RWPE1 (cell line): ENCODE data around the gene SGK1.
"Not testable (repeated sequence)": the region's sequence is repeated elsewhere in the genome, so short reads cannot be mapped to it uniquely, and the experiment has no call there.

Experiments used
- CTCF ChIA-PET: fragments of 350-600 bp; sonication (Branson Sonifier 250); formaldehyde crosslinking; extraction: SDS; loops from one replicate; lab custom pipeline; 2021; lab: Yijun Ruan, JAX
- POLR2A ChIA-PET: fragments of 400-600 bp; formaldehyde crosslinking; extraction: SDS; loops from one replicate; lab custom pipeline; 2020; ENCODE audit warnings: antibody characterized with exemption; ENCODE audit not compliant: low non-redundant PET; lab: Yijun Ruan, JAX
- DNase-seq: peaks from one replicate; pipeline ENCODE4 v3.0.0; 2012; ENCODE audit warnings: low spot score
- H3K27ac ChIP-seq: fragments of 450-650 bp; 2 replicates; pipeline ENCODE4 v1.5.1; 2017
- TF ChIP-seq, protein P1 (sequence below): fragments of 450-650 bp; conservative IDR thresholded peaks from 2 replicates; pipeline ENCODE4 v1.5.1; 2017; ENCODE audit warnings: low read depth, mild to moderate bottlenecking

The SGK1 gene

DNA sequence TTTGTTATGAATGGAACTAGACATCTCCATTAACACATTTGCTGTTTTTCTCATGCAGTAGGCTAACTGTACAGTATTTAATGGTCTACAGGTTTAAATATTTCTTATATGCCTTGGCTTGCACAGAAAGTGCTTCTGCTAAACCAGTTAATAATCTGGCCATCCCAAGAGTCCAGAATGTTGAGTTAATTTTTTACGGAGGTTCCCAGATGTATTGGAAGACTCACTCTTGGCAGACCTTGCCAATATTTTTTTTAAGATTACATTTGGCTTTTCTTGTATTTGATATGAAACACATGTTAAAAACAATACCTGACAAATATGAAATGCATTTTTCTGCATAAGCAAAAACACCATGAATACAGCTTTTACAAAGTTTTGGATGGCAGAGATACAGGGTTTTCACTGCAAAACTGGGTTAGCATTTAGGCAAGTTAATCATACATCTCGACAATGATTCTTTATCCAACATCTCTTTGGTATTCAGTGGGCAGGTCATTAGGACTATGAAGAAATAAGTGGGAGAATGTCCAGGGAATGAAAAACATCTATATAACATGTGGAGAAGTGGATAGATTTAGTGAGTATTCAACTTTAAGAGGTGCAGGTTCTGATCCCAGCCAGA lies 94.0 kb downstream of the SGK1 start:
- no peak for DNase-seq
- CTCF ChIA-PET: interaction anchor here (0.6 kb wide), 1 partner anchor 394 kb away, joined by 6 read pairs; no protein-coding TSS in a partner anchor
- POLR2A ChIA-PET: no interaction called here
- H3K27ac ChIP-seq: no peak overlapping the region
- TF ChIP-seq, protein P1, sequence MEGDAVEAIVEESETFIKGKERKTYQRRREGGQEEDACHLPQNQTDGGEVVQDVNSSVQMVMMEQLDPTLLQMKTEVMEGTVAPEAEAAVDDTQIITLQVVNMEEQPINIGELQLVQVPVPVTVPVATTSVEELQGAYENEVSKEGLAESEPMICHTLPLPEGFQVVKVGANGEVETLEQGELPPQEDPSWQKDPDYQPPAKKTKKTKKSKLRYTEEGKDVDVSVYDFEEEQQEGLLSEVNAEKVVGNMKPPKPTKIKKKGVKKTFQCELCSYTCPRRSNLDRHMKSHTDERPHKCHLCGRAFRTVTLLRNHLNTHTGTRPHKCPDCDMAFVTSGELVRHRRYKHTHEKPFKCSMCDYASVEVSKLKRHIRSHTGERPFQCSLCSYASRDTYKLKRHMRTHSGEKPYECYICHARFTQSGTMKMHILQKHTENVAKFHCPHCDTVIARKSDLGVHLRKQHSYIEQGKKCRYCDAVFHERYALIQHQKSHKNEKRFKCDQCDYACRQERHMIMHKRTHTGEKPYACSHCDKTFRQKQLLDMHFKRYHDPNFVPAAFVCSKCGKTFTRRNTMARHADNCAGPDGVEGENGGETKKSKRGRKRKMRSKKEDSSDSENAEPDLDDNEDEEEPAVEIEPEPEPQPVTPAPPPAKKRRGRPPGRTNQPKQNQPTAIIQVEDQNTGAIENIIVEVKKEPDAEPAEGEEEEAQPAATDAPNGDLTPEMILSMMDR: no peak

DNA sequence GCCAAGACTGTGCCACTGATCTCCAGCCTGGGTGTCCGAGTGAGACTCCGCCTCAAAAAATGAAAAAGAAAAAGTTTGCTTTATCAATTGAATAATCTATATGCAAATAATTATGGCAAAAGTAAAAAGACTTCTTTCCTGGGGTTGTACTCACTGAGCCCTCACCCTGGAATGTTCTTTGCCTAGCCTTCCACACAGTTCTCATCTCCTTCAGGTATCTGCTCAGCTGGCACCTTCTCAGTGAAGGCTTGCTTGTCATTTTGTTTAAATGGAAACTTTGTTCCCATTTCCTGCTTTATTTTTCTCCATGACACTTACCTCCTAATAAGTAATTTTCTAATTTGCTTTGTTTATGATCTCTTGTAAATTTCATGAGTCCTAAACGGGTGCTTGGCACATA lies 96.7 kb downstream of the SGK1 start:
- CTCF ChIA-PET: interaction anchor here (1.2 kb wide), 1 partner anchor 26 kb away, joined by 3 read pairs; no protein-coding TSS in a partner anchor
- H3K27ac ChIP-seq: no peak overlapping the region
- TF ChIP-seq, protein P1: no peak
- POLR2A ChIA-PET: no interaction called here
- DNase-seq: no peak

DNA sequence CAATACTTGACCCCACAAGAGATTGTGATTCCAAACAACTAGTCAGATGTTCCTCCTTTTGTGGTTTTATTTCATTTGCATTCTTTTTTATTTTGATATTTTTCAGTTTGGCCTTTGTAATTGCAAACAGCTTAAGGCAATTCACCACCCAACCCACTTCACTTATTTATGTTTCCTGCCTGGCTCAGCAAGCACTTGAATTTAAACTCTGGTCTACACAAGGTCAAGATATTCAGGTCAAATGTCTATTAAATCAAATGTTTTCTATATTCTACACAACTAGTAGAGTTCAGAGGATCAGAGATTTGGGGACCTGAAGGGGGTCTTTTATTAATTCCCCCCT lies 100.1 kb downstream of the SGK1 start:
- ChIA-PET POLR2A (no interaction called here), CTCF (no interaction called here)
- no peak for DNase-seq
- no peak overlapping the region for H3K27ac ChIP-seq
- TF ChIP-seq, protein P1: no peak

DNA sequence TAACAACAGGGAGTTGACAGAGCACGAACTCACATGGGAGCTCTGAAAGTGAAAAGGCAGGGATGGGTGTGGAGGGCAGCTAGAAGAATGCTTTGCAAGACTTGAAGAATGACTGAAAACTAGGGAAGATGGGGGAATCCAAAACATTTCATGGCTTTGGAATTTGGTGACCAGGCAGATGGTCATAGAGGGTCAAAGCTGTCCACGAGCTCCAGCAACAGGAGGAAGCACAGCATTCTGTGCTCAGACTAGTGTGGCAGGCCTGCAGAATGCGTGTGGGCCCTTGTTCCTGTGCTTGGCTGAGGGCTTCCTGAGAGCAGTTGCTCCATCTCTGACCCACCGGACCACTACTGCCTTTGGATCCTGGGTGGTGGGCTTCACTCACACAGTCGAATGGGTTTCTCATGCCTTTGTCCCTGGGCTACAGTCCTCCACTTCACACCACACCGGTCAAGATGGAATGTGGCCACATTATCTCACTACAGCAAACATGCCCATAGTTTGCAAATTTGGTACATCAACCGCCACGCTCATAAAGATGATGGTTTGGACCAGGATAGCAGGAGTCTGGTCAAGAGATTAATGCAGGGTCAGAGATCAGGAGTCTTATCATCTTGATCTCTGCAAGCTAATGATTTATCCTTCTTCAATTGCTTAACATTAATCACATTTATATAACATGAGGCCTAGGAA lies 100.7 kb downstream of the SGK1 start:
- ChIA-PET CTCF (no interaction called here), POLR2A (no interaction called here)
- TF ChIP-seq, protein P1: no peak
- H3K27ac ChIP-seq: no peak overlapping the region
- DNase-seq: no peak

DNA sequence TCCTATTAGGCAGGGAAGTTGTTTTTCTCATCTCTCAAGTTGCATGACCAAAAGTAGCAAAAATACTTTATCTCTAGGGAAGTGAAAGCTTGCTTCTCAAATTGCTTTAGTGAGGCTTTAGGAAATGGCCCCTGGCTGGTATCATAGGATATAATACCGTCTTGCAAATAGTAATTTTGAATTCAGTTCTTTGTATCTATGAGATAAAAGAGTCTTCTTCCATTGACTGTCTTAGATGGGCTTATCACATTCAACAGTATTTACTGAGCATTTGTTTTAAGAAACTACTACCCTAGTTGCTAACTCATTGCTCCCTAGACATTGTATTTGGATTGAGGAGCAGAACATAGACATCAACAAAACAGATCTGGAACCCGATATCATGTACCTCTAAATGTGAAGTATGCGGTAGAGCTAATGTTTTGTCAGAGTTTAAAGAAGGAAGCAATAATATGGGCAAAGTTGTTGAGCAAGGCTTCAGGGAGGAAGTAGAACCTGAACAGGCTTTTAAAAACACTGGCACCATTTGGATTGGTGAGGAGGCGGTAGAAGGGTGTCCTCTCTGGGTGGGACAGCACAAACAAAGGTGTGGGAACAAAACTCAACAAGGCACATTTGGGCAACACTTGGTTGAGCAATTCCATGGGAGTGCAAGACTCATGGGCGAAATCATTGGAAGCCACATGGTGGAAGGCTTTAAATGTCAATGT lies 101.5 kb downstream of the SGK1 start:
- TF ChIP-seq, protein P1: no peak
- no peak for DNase-seq
- ChIA-PET CTCF (no interaction called here), POLR2A (no interaction called here)
- H3K27ac ChIP-seq: no peak overlapping the region

DNA sequence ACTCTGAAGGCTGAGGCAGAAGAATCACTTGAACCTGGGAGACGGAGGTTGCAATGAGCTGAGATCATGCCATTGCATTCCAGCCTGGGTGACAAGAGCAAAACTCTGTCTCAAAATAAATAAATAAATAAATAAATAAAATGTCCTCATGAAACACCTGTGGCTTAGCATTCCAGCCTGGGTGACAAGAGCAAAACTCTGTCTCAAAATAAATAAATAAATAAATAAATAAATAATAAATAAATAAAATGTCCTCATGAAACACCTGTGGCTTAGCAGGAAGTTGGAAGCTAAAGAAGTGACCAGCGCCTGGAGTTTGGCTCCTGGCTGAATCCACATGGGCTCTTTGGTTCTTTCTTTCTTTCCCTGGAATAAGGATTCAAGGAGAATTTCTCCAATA lies 104.5 kb downstream of the SGK1 start:
- DNase-seq, H3K27ac ChIP-seq, POLR2A ChIA-PET, CTCF ChIA-PET: not testable (repeated sequence)

DNA sequence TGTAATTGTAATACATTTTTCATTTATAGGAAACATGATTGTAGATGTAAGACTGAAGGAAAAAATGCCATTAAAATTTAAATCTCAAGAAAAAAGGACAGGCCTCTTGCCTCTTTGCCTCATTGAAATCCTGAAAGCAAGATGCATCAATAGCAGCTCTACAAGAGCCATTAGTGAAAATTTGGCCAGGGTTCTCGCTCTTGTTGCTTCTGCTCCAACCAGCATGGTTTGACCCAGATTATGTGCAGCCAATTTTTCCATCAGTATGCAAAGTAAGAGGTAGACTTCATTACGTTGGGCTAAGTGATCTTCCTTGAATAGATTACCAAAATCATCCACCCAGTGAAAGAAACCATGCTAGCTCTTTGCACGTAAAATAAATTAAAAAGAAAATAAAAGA lies 106.6 kb downstream of the SGK1 start:
- no peak overlapping the region for H3K27ac ChIP-seq
- no peak for DNase-seq
- TF ChIP-seq, protein P1: no peak
- CTCF ChIA-PET: interaction anchor here (0.7 kb wide), 2 partner anchors 335 to 430 kb away, joined by 3 to 4 read pairs; no protein-coding TSS in a partner anchor
- POLR2A ChIA-PET: no interaction called here
